ENCODE results near the gene SLC6A15. TPM values are rescaled to one million over a fixed set of nuclear protein-coding genes. Genes with fewer than 3 reads are reported as not detected.

SLC6A15 gene
- polyA plus RNA-seq (2013): 0.04 TPM

DNA sequence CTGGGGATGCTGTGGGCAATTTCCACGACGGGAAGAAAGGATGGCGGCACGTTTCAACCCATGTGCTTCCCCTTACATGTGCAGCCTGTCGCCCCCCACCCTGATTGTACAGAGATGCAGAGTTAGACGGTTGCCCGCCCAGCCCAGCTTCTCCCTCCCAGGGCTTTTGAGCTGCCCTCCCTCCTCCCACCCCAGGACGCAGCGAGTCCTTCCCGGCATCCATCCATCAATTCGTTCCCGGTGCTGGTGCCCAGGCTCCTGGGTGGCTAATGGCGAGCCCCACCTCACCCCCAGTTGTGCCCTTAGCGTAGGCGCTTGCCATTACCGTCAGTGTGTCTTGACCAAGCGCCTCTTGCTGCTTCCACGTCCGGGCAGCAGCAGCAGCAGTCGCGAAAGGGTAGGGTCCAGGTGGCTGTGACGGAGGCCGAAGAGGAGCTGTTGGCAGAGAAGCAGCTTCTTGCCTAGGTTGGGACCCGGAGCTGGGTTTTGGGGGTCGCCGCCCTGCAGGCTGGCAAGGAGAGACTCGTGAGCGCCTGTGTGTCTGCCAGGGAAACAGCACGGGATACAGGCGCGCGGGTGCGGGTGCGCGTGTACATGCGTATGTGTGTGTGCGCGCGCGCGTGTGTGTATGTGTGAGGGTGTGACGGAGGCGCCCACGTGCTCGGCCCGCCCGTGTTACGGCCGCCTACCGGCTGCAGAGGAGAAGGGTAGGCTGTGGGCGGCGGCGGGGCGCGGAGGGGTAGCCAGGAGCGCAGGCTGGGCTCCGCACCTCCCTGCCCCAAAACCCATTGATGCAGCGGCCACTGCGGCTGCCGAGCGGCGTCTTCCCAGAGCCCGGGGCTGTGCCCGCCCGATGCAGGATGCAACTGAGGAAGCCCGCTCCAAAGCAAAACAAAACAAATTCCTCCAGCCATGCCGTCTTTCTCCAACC is at the start of gene SLC6A15:
Gene SLC6A15 (minus strand): TSS at position 602 of the 931 bp plus-strand sequence. CDS start 20,679 bp downstream, outside the sequence.
- CTCF ChIA-PET: interaction anchor here (1.1 to 1.2 kb wide), 2 partner anchors 38 to 40 kb away, joined by 3 read pairs; no protein-coding TSS in a partner anchor
- peaks cover 0 to 21% (median 12%) of the 10 kb centered on the region in 4 experiments for H3K4me1 ChIP-seq (ENCODE audit: control extremely low read depth in 1 of 4, control insufficient read depth in 4 of 4, insufficient read depth in 4 of 4, low read length in 3 of 4)
- H3K4me3 ChIP-seq (ENCODE audit: control insufficient read depth in 1 of 7, extremely low read depth in 1 of 7, insufficient read depth in 4 of 7, low read depth in 2 of 7, low read length in 6 of 7): peak within 1 kb of the TSS in 4 of 7 experiments; percentile 10 to 45 (median 32)
- peaks cover 0 to 6% (median 0%) of the 10 kb centered on the region in 5 experiments for H3K9me3 ChIP-seq (ENCODE audit: control extremely low read depth in 1 of 5, control insufficient read depth in 4 of 5, insufficient read depth in 2 of 5, low read depth in 1 of 5, low read length in 4 of 5)
- POLR2A ChIA-PET: no interaction called here
- 4% methylated on average over 32 of the region's 67 CpGs for WGBS (ENCODE audit: insufficient coverage)
- DNase-seq: peak; percentile 42 to 77 (median 61)
- peaks cover 6 to 73% (median 37%) of the 10 kb centered on the region in 5 experiments for H3K27me3 ChIP-seq (replicated peaks in 2 of 5; ENCODE audit: control insufficient read depth in 4 of 5, insufficient read depth in 5 of 5, low read length in 4 of 5)
- H3K27ac ChIP-seq (ENCODE audit: insufficient read depth in 1 of 2, low read depth in 1 of 2, low read length in 2 of 2, poor library complexity in 1 of 2, severe bottlenecking in 2 of 2): no peak within 1 kb of the TSS
- no peaks in the 10 kb centered on the region for H3K36me3 ChIP-seq (ENCODE audit: control insufficient read depth in 4 of 4, insufficient read depth in 4 of 4, low read length in 3 of 4)

DNA sequence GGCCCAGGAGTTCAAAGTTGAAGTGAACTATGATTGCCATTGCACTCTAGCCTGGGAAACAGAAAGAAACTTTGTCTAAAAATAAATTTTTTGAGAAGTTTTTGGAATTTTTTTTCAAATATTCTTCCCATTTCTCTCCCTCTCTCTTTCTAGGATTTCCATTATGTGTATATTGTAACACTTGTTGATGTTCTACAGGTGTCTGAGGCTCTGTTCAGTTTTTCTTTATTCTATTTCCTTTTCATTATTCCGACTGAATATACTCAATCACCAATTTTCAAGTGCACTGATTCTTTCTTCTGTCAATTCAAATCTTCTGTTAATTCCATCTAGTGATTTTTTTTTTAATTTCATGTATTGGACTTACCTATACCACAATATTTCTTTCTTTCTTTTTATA is 48.3 kb upstream of the SLC6A15 start:
- Histone ChIP-seq H3K27me3 (replicated peaks in 2 of 5; ENCODE audit: control insufficient read depth in 4 of 5, insufficient read depth in 5 of 5, low read length in 4 of 5) (no peaks in the 10 kb centered on the region), H3K36me3 (ENCODE audit: control insufficient read depth in 4 of 4, insufficient read depth in 4 of 4, low read length in 3 of 4) (no peaks in the 10 kb centered on the region), H3K4me1 (ENCODE audit: control extremely low read depth in 1 of 4, control insufficient read depth in 4 of 4, insufficient read depth in 4 of 4, low read length in 3 of 4) (no peaks in the 10 kb centered on the region), H3K27ac (ENCODE audit: insufficient read depth in 1 of 2, low read depth in 1 of 2, low read length in 2 of 2, poor library complexity in 1 of 2, severe bottlenecking in 2 of 2) (no peak overlapping the region), H3K4me3 (ENCODE audit: control insufficient read depth in 1 of 7, extremely low read depth in 1 of 7, insufficient read depth in 4 of 7, low read depth in 2 of 7, low read length in 6 of 7) (no peak overlapping the region), H3K9me3 (ENCODE audit: control extremely low read depth in 1 of 5, control insufficient read depth in 4 of 5, insufficient read depth in 2 of 5, low read depth in 1 of 5, low read length in 4 of 5) (no peaks in the 10 kb centered on the region)
- no peak for DNase-seq
- CTCF ChIA-PET: interaction anchor here (1.2 kb wide), 1 partner anchor 86 kb away, joined by 3 read pairs; no protein-coding TSS in a partner anchor
- POLR2A ChIA-PET: no interaction called here
- WGBS (ENCODE audit: insufficient coverage): no CpG with 5 or more reads among the region's 1 CpG

DNA sequence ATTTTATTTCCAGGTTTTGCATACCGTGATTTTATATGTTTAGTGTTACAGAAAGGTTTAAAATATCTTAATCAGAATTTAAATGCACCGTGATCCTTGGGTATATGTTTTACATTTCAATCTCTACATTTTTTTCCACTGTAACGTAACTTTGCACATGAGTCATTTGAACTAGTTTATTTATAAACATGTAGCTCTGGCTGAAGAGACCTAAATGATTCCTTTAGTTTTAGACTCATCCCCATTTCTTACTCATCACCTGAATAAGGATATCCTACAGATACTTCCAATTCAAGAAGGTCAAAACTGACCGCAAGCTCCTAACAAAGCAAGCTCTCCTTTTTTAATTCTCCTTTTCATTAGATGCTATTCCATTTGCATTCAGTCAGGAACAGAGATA is 42.7 kb upstream of the SLC6A15 start:
- H3K27ac ChIP-seq (ENCODE audit: insufficient read depth in 1 of 2, low read depth in 1 of 2, low read length in 2 of 2, poor library complexity in 1 of 2, severe bottlenecking in 2 of 2): no peak overlapping the region
- POLR2A ChIA-PET: no interaction called here
- H3K4me3 ChIP-seq (ENCODE audit: control insufficient read depth in 1 of 7, extremely low read depth in 1 of 7, insufficient read depth in 4 of 7, low read depth in 2 of 7, low read length in 6 of 7): no peak overlapping the region
- no peaks in the 10 kb centered on the region for H3K4me1 ChIP-seq (ENCODE audit: control extremely low read depth in 1 of 4, control insufficient read depth in 4 of 4, insufficient read depth in 4 of 4, low read length in 3 of 4)
- WGBS (ENCODE audit: insufficient coverage): 100% methylated on average over 1 of the region's 4 CpGs
- no peaks in the 10 kb centered on the region for H3K9me3 ChIP-seq (ENCODE audit: control extremely low read depth in 1 of 5, control insufficient read depth in 4 of 5, insufficient read depth in 2 of 5, low read depth in 1 of 5, low read length in 4 of 5)
- no peak for DNase-seq
- no peaks in the 10 kb centered on the region for H3K36me3 ChIP-seq (ENCODE audit: control insufficient read depth in 4 of 4, insufficient read depth in 4 of 4, low read length in 3 of 4)
- CTCF ChIA-PET: no interaction called here
- peaks cover 0 to 1% (median 0%) of the 10 kb centered on the region in 5 experiments for H3K27me3 ChIP-seq (replicated peaks in 2 of 5; ENCODE audit: control insufficient read depth in 4 of 5, insufficient read depth in 5 of 5, low read length in 4 of 5)

DNA sequence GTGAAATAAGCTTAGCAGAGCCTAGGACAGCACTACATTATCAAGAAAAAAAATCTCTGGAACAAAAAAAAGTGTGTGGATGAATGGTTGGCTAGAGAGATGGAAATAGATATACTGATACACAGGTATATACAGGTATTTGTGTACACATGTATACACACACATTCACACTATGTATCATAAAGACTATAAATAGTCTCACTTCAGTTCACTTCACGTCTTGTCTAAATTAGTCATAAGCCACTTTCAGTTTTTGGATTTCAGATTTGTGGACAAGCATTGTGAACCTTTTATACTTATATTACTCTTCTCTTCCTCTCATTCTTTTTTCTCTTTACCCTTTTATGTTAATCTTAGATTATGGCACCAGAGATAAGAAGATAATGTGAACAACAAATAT is 41.8 kb upstream of the SLC6A15 start:
- Histone ChIP-seq H3K4me1 (ENCODE audit: control extremely low read depth in 1 of 4, control insufficient read depth in 4 of 4, insufficient read depth in 4 of 4, low read length in 3 of 4) (no peaks in the 10 kb centered on the region), H3K36me3 (ENCODE audit: control insufficient read depth in 4 of 4, insufficient read depth in 4 of 4, low read length in 3 of 4) (no peaks in the 10 kb centered on the region), H3K9me3 (ENCODE audit: control extremely low read depth in 1 of 5, control insufficient read depth in 4 of 5, insufficient read depth in 2 of 5, low read depth in 1 of 5, low read length in 4 of 5) (no peaks in the 10 kb centered on the region), H3K27me3 (replicated peaks in 2 of 5; ENCODE audit: control insufficient read depth in 4 of 5, insufficient read depth in 5 of 5, low read length in 4 of 5) (peaks cover 0 to 1% (median 0%) of the 10 kb centered on the region in 5 experiments), H3K27ac (ENCODE audit: insufficient read depth in 1 of 2, low read depth in 1 of 2, low read length in 2 of 2, poor library complexity in 1 of 2, severe bottlenecking in 2 of 2) (no peak overlapping the region), H3K4me3 (ENCODE audit: control insufficient read depth in 1 of 7, extremely low read depth in 1 of 7, insufficient read depth in 4 of 7, low read depth in 2 of 7, low read length in 6 of 7) (no peak overlapping the region)
- ChIA-PET CTCF (no interaction called here), POLR2A (no interaction called here)
- WGBS (ENCODE audit: insufficient coverage): no CpG with 5 or more reads among the region's 1 CpG
- DNase-seq: no peak

DNA sequence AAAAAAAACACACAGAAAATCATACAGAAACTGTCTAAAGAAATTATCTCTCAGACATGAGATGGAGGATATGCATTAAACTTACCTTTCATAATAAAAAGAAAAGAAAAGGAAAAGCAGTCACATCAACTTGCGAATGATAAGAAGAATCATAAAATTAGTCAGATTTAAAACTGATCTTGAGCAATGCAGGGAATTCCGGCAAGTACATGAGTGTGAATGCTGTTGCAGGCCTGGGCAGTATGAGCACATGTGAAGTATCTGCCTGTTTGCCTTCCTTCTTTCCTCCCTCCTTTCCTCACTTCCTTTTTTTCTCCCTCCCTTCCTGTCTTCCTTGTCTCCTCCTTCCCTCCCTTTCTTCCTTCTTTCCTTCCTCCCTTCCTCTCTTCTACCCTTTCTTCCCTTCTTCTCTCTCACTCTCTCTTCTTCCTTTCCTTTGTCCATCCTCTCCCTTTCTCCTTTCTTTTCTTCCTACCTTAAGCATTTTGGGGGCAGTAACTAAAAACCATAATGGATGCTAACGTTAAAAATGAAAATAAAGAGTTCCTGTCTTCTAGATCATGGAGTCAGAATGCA is 38.5 kb upstream of the SLC6A15 start:
- no peak overlapping the region for H3K27ac ChIP-seq (ENCODE audit: insufficient read depth in 1 of 2, low read depth in 1 of 2, low read length in 2 of 2, poor library complexity in 1 of 2, severe bottlenecking in 2 of 2)
- H3K4me3 ChIP-seq (ENCODE audit: control insufficient read depth in 1 of 7, extremely low read depth in 1 of 7, insufficient read depth in 4 of 7, low read depth in 2 of 7, low read length in 6 of 7): no peak overlapping the region
- no peaks in the 10 kb centered on the region for H3K9me3 ChIP-seq (ENCODE audit: control extremely low read depth in 1 of 5, control insufficient read depth in 4 of 5, insufficient read depth in 2 of 5, low read depth in 1 of 5, low read length in 4 of 5)
- WGBS (ENCODE audit: insufficient coverage): 100% methylated on average over 1 of the region's 3 CpGs
- H3K36me3 ChIP-seq (ENCODE audit: control insufficient read depth in 4 of 4, insufficient read depth in 4 of 4, low read length in 3 of 4): no peaks in the 10 kb centered on the region
- CTCF ChIA-PET: no interaction called here
- no peaks in the 10 kb centered on the region for H3K4me1 ChIP-seq (ENCODE audit: control extremely low read depth in 1 of 4, control insufficient read depth in 4 of 4, insufficient read depth in 4 of 4, low read length in 3 of 4)
- H3K27me3 ChIP-seq (replicated peaks in 2 of 5; ENCODE audit: control insufficient read depth in 4 of 5, insufficient read depth in 5 of 5, low read length in 4 of 5): peaks cover 0 to 1% (median 0%) of the 10 kb centered on the region in 5 experiments
- no peak for DNase-seq
- POLR2A ChIA-PET: no interaction called here

DNA sequence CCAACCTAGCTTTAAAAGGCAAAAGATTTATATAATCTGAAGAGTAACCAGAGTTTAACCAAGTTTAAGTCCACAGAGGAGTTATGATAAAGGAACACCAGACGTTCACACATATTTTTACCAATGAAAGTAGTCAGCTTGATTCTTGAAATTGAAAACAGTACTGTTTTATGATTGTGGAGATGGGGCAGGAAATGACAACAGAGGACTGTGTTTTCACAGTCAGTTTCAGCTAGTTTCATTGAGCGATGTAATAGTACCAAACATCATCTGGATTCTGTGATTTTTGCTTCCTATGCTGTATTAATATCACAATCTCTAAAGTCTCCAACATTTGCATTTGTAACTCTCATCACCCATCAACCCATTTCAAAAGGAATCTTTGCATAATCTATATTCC is 34.2 kb upstream of the SLC6A15 start:
- Histone ChIP-seq H3K4me3 (ENCODE audit: control insufficient read depth in 1 of 7, extremely low read depth in 1 of 7, insufficient read depth in 4 of 7, low read depth in 2 of 7, low read length in 6 of 7) (no peak overlapping the region), H3K27ac (ENCODE audit: insufficient read depth in 1 of 2, low read depth in 1 of 2, low read length in 2 of 2, poor library complexity in 1 of 2, severe bottlenecking in 2 of 2) (no peak overlapping the region), H3K36me3 (ENCODE audit: control insufficient read depth in 4 of 4, insufficient read depth in 4 of 4, low read length in 3 of 4) (no peaks in the 10 kb centered on the region), H3K27me3 (replicated peaks in 2 of 5; ENCODE audit: control insufficient read depth in 4 of 5, insufficient read depth in 5 of 5, low read length in 4 of 5) (no peaks in the 10 kb centered on the region), H3K4me1 (ENCODE audit: control extremely low read depth in 1 of 4, control insufficient read depth in 4 of 4, insufficient read depth in 4 of 4, low read length in 3 of 4) (no peaks in the 10 kb centered on the region), H3K9me3 (ENCODE audit: control extremely low read depth in 1 of 5, control insufficient read depth in 4 of 5, insufficient read depth in 2 of 5, low read depth in 1 of 5, low read length in 4 of 5) (no peaks in the 10 kb centered on the region)
- ChIA-PET POLR2A (no interaction called here), CTCF (no interaction called here)
- DNase-seq: no peak
- WGBS (ENCODE audit: insufficient coverage): no CpG with 5 or more reads among the region's 2 CpGs

DNA sequence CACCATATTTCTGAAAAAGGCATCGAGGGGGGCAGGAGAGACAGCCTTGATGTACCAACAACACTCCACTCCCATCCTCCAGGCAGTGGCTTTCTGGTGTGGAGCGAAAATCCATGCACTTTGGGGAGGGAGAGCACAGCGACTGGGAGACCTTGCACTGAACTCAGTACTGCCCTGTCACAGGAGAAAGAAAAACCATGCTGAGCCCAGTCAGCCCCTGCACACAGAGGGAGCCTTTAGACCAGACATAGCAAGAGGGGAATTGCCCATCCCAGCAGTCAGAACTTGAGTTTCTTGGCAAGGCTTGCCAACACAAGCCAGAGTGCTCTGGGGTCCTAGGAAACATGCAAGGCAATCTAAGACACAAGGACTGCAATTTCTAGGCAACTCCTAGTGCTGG is 24.8 kb upstream of the SLC6A15 start:
- no peak overlapping the region for H3K27ac ChIP-seq (ENCODE audit: insufficient read depth in 1 of 2, low read depth in 1 of 2, low read length in 2 of 2, poor library complexity in 1 of 2, severe bottlenecking in 2 of 2)
- WGBS (ENCODE audit: insufficient coverage): 55% methylated on average over 2 of the region's 3 CpGs

More for the DNA sequence above, 24.8 kb upstream of the SLC6A15 start:
- no peak for DNase-seq
- ChIA-PET CTCF (no interaction called here), POLR2A (interaction anchor here (0.9 kb wide), 1 partner anchor 22 kb away, joined by 3 read pairs; no protein-coding TSS in a partner anchor)
- no peaks in the 10 kb centered on the region for H3K36me3 ChIP-seq (ENCODE audit: control insufficient read depth in 4 of 4, insufficient read depth in 4 of 4, low read length in 3 of 4)
- H3K4me1 ChIP-seq (ENCODE audit: control extremely low read depth in 1 of 4, control insufficient read depth in 4 of 4, insufficient read depth in 4 of 4, low read length in 3 of 4): no peaks in the 10 kb centered on the region
- H3K9me3 ChIP-seq (ENCODE audit: control extremely low read depth in 1 of 5, control insufficient read depth in 4 of 5, insufficient read depth in 2 of 5, low read depth in 1 of 5, low read length in 4 of 5): no peaks in the 10 kb centered on the region
- H3K27me3 ChIP-seq (replicated peaks in 2 of 5; ENCODE audit: control insufficient read depth in 4 of 5, insufficient read depth in 5 of 5, low read length in 4 of 5): peaks cover 0 to 1% (median 0%) of the 10 kb centered on the region in 5 experiments
- no peak overlapping the region for H3K4me3 ChIP-seq (ENCODE audit: control insufficient read depth in 1 of 7, extremely low read depth in 1 of 7, insufficient read depth in 4 of 7, low read depth in 2 of 7, low read length in 6 of 7)
